22Rv1 (cell line): ENCODE results near the gene ZMYM2.

ENCODE experiments used
- H3K27ac ChIP-seq: fragments of 450-650 bp; 2 replicates; pipeline ENCODE4 v1.5.1; 2017
- CTCF ChIP-seq: fragments of 450-650 bp; IDR thresholded peaks from 2 replicates; pipeline ENCODE4 v1.5.1; 2017; ENCODE audit warnings: mild to moderate bottlenecking
- ZFX ChIP-seq: fragments of 450-650 bp; IDR thresholded peaks from 2 replicates; pipeline ENCODE4 v1.6.1; 2017; ENCODE audit warnings: antibody characterized with exemption, borderline replicate concordance

ZMYM2 gene

GRCh38 chr13:20105161-20105689, 146.7 kb downstream of the ZMYM2 start:
- TF ChIP-seq CTCF (no peak), ZFX (no peak)
- no peak overlapping the region for H3K27ac ChIP-seq

GRCh38 chr13:20106742-20107141, 148.2 kb downstream of the ZMYM2 start:
- no peak overlapping the region for H3K27ac ChIP-seq
- no peak for TF ChIP-seq CTCF
- TF ChIP-seq ZFX, result no peak

- no peak overlapping the region for H3K27ac ChIP-seq
- TF ChIP-seq CTCF (no peak), ZFX (no peak)
These were observed 150.5 kb downstream of the ZMYM2 start for GRCh38 chr13:20109037-20109436.

GRCh38 chr13:20114066-20114610, 155.6 kb downstream of the ZMYM2 start:
- no peak overlapping the region for H3K27ac ChIP-seq
- TF ChIP-seq ZFX, result no peak
- no peak for TF ChIP-seq CTCF

- no peak for TF ChIP-seq ZFX
- 0 out of 2 replicates have a peak, but pooled peaks have one; percentile 17 for TF ChIP-seq CTCF
- no peak overlapping the region for H3K27ac ChIP-seq
These were observed 157.7 kb downstream of the ZMYM2 start for GRCh38 chr13:20116213-20116612.

- peak overlapping the region; percentile 96 for H3K27ac ChIP-seq
- TF ChIP-seq ZFX (no peak), CTCF (0 out of 2 replicates have a peak, but pooled peaks have one; percentile 4)
These were observed 160.0 kb downstream of the ZMYM2 start for GRCh38 chr13:20118268-20119140.

- no peak for TF ChIP-seq CTCF
- peak overlapping the region; percentile 96 for H3K27ac ChIP-seq
These were observed 161.4 kb downstream of the ZMYM2 start for GRCh38 chr13:20119960-20120359.
